ENCODE measurements around the gene MBOAT2.
"Not testable (repeated sequence)": the region's sequence is repeated elsewhere in the genome, so short reads cannot be mapped to it uniquely, and the experiment has no call there.

The MBOAT2 gene

DNA sequence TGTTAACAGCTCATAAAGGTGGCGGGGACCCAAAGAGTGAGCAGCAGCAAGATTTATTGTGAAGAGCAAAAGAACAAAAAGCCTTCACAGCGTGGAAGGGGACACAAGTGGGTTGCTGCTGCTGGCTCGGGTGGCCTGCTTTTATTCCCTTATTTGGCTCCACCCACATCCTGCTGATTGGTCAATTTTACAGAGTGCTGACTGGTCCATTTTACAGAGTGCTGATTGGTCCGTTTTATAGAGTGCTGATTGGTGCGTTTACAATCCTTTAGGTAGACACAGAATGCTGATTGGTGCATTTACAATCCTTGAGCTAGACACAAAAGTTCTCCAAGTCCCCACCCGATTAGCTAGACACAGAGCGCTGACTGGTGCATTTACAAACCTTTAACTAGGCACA lies 100.7 kb downstream of the MBOAT2 start:
- H3K27ac Mint-ChIP-seq; H3K4me3 Mint-ChIP-seq; intact Hi-C loops (cut with micrococcal nuclease); H3K4me1 Mint-ChIP-seq (ENCODE audit: low read depth); H3K27me3 Mint-ChIP-seq: not testable (repeated sequence)
- Mint-ChIP-seq H3K36me3 (ENCODE audit: low read depth) (peaks cover 43% of the 10 kb centered on the region), H3K9me3 (peaks cover 35% of the 10 kb centered on the region)

DNA sequence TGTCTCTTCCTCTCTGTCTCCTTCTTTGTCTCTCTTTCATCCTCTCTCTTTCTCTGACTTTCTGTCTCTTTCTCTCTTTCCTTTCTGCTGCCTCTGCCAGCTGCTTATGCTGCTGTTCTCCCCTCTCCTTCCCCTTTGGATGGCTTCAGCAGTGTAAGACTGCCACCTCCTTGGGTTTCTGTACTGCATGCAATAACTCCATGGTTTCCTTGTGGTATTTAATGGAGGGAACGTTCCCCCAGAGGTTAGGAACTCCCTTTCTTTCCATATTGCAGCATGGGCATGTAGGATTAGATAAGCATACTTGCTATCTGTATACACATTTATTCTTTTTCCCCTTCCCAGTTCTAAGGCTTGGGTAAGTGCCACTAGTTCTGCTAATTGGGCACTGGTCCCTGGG lies 106.3 kb downstream of the MBOAT2 start:
- Mint-ChIP-seq H3K36me3 (ENCODE audit: low read depth) (peaks cover 32% of the 10 kb centered on the region), H3K4me1 (ENCODE audit: low read depth) (peaks cover 15% of the 10 kb centered on the region)
- intact Hi-C loops (cut with micrococcal nuclease); H3K27me3 Mint-ChIP-seq; H3K27ac Mint-ChIP-seq; H3K9me3 Mint-ChIP-seq; H3K4me3 Mint-ChIP-seq: not testable (repeated sequence)

DNA sequence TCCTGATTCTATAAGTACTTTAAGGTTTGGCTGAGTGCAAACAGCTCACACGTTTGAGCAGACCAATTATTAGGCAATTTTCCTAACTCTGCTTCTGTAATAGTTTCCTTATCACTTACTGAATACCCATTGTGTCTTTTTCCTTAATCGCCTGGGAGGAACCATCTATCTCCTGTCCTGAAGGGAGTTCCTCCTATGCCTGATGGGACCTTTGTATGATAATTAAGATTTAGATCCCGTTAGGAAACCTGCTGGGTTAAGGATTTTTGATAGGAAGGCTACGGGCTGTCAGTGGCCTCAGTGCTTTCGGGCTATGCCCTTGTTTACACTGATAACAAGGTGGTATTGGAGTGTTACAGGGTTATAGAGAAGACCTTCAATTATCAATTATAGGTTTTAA lies 106.8 kb downstream of the MBOAT2 start:
- H3K27me3 Mint-ChIP-seq; H3K4me3 Mint-ChIP-seq; H3K9me3 Mint-ChIP-seq; intact Hi-C loops (cut with micrococcal nuclease); H3K27ac Mint-ChIP-seq: not testable (repeated sequence)
- Mint-ChIP-seq H3K4me1 (ENCODE audit: low read depth) (peaks cover 15% of the 10 kb centered on the region), H3K36me3 (ENCODE audit: low read depth) (peaks cover 27% of the 10 kb centered on the region)

DNA sequence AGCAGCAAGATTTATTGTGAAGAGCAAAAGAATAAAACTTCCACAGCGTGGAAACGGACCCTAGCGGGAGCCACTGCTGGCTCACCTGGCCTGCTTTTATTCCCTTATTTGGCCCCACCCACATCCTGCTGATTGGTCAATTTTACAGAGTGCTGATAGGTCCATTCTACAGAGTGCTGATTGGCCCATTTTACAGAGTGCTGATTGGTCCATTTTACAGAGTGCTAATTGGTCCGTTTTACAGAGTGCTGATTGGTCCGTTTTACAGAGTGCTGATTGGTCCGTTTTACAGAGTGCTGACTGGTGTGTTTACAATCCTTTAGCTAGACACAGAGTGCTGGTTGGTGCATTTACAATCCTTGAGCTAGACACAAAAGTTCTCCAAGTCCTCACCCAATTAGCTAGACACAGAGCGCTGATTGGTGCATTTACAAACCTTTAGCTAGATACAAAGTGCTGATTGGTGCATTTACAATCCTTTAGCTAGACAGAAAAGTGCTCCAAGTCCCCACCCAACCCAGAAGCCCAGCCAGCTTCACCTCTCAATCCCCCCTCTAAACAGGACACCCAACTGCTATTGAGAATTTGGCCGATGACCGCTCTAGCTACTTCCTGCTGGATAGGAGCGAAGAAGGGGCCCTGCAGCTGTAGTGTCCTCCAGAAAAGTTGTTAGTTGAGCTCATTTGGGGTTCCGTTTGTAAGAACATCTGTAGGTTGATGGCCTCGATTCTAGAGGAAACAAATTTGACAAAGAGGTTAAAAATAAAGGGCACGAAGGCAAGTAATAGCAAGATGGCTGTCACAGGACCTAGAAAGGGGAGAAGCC lies 108.2 kb downstream of the MBOAT2 start:
- Mint-ChIP-seq H3K36me3 (ENCODE audit: low read depth) (peaks cover 24% of the 10 kb centered on the region), H3K4me1 (ENCODE audit: low read depth) (peaks cover 15% of the 10 kb centered on the region)
- intact Hi-C loops (cut with micrococcal nuclease); H3K4me3 Mint-ChIP-seq; H3K27me3 Mint-ChIP-seq; H3K27ac Mint-ChIP-seq; H3K9me3 Mint-ChIP-seq: not testable (repeated sequence)

DNA sequence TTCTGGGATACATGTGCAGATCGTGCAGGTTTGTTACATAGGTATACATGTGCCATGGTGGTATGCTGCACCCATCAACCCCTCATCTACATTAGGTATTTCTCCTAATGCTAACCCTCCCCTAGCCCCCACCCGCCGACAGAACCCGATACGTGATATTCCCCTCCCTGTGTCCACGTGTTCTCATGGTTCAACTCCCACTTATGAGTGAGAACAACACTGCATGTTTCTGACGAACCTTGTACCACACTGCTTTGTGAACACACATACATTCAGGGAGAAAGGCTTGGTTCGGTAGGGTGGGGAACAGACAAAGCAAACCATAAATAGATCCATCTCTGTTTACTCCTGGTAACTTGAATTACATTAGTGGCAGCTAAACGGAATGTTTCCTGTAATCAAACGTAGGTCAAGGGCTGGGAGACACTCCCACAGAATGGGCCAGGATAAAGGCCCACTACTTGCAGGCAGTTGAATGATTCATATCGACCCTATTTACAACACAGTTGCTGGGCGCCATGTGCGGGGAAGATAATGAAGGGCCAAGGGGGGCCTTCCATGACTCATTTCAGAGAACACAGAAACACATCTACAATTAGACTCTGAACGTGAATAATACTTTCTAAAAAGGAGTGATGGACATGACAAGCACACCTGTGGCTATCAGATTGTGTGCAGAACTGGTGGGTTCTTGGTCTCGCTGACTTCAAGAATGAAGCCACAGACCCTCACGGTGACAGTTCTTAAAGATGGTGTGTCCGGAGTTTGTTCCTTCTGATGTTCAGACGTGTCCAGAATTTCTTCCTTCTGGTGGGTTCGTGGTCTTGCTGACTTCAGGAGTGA lies 109.3 kb downstream of the MBOAT2 start:
- Mint-ChIP-seq H3K4me3 (no peak overlapping the region), H3K27ac (no peak overlapping the region), H3K36me3 (ENCODE audit: low read depth) (peaks cover 24% of the 10 kb centered on the region), H3K9me3 (peaks cover 8% of the 10 kb centered on the region), H3K27me3 (no peaks in the 10 kb centered on the region), H3K4me1 (ENCODE audit: low read depth) (peaks cover 15% of the 10 kb centered on the region)
- intact Hi-C loops (cut with micrococcal nuclease), result no loop called here

DNA sequence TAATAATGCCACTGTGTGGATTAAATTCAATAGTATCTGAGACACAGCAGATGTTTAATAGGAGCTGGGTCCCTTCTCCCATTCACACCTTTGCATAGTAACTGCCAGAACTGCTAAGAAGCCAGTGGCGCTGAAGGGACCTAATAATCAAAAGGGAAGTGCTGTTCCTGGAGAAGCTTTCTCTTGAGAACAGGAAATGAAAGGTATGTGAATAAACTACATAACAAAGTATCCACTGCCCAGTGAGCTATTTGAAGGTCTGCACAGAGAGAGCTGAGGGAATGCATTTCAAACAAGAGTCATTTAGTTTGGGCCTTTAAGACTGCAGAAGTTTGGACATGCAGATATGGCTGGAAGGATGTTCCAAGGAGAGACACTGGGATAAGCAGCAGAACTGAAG lies 110.0 kb downstream of the MBOAT2 start:
- Mint-ChIP-seq H3K9me3 (peaks cover 8% of the 10 kb centered on the region), H3K27me3 (no peaks in the 10 kb centered on the region), H3K27ac (no peak overlapping the region), H3K4me1 (ENCODE audit: low read depth) (peaks cover 15% of the 10 kb centered on the region), H3K4me3 (no peak overlapping the region), H3K36me3 (ENCODE audit: low read depth) (peaks cover 24% of the 10 kb centered on the region)
- intact Hi-C loops (cut with micrococcal nuclease), result no loop called here

DNA sequence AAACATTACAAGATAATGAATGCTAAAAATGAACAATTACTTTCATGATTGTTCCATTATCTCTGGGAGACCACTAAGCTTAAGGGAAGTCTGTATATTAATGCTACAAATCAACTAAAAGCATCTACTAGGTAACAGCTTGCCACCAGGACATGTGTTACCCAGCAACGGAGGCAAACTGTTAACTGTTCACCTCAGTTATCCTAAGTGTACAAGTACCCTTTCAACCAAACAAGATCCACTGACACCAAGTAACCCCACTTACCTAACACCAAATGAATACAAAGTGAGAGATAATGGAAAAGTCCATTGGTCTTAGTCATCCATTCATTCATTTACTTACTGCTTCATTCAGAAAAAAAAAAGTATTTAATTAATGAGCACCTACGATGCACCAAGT lies 111.4 kb downstream of the MBOAT2 start:
- no peak overlapping the region for H3K27ac Mint-ChIP-seq
- peaks cover 24% of the 10 kb centered on the region for H3K36me3 Mint-ChIP-seq (ENCODE audit: low read depth)
- no peaks in the 10 kb centered on the region for H3K27me3 Mint-ChIP-seq
- intact Hi-C loops (cut with micrococcal nuclease), result no loop called here
- H3K4me1 Mint-ChIP-seq (ENCODE audit: low read depth), result peaks cover 12% of the 10 kb centered on the region
- H3K9me3 Mint-ChIP-seq, result peaks cover 8% of the 10 kb centered on the region
- H3K4me3 Mint-ChIP-seq, result no peak overlapping the region

DNA sequence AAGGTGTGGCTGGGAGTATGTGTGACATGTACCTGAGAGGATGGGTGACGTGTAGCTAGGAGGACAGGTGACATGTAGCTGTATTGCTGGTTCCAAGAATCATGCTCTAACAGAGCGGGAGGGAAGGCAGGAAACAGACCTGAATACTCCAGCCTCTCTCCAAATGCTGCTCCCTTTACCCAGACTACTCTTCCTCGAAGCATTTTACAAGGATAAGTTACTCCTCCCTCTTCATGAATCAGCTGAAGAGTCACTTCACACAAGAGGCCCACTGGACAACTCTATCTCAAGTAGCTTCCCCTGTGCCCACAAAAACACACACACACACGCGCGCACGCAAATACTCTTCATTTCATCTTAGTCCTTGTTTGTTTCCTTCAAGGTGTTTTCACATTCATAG lies 113.5 kb downstream of the MBOAT2 start:
- Mint-ChIP-seq H3K9me3 (no peaks in the 10 kb centered on the region), H3K27ac (no peak overlapping the region), H3K4me3 (no peak overlapping the region), H3K36me3 (ENCODE audit: low read depth) (peaks cover 14% of the 10 kb centered on the region), H3K27me3 (no peaks in the 10 kb centered on the region), H3K4me1 (ENCODE audit: low read depth) (peaks cover 8% of the 10 kb centered on the region)
- intact Hi-C loops (cut with micrococcal nuclease), result no loop called here

DNA sequence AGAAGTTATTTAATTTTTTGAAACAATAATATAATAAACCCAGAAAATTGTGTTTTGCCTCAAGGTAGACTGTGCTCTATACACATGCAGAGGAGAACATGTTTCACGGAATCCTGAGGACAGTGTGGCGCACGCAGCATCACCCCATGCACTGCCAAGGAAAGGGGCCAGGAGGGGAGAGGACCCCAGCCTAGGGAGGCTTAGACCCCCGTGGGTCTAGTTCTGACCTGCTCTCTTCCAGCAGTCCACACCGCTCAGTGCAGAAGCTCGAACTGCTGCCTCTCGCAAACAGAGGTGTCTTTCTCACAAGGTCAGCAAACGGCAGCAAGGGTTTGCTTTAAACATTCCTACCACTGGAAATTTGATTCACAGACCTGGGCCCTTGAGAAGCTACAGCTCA lies 114.5 kb downstream of the MBOAT2 start:
- intact Hi-C loops (cut with micrococcal nuclease), result no loop called here
- no peaks in the 10 kb centered on the region for H3K27me3 Mint-ChIP-seq
- peaks cover 8% of the 10 kb centered on the region for H3K4me1 Mint-ChIP-seq (ENCODE audit: low read depth)
- H3K36me3 Mint-ChIP-seq (ENCODE audit: low read depth), result peaks cover 6% of the 10 kb centered on the region
- no peaks in the 10 kb centered on the region for H3K9me3 Mint-ChIP-seq
- no peak overlapping the region for H3K27ac Mint-ChIP-seq
- no peak overlapping the region for H3K4me3 Mint-ChIP-seq

DNA sequence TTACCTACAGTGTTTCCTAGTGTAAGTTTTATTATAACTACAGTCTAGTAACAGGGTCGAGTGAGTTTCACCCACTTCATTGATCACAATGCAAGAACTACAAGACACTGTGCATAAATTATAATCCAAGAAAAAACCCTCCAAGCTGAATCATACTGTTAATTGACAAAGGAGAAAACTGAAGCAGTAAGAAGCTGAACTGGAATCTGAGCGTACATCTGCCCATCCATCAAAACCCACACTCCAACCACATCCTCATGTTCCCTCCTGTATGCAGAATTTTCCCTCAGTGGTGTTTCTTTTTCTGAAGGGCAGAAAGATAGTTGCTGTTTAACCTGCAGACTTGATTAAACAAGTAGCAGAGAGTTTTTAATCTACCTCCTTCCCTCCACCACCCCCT lies 116.6 kb downstream of the MBOAT2 start:
- Mint-ChIP-seq H3K4me1 (ENCODE audit: low read depth) (no peaks in the 10 kb centered on the region), H3K36me3 (ENCODE audit: low read depth) (no peaks in the 10 kb centered on the region)

DNA sequence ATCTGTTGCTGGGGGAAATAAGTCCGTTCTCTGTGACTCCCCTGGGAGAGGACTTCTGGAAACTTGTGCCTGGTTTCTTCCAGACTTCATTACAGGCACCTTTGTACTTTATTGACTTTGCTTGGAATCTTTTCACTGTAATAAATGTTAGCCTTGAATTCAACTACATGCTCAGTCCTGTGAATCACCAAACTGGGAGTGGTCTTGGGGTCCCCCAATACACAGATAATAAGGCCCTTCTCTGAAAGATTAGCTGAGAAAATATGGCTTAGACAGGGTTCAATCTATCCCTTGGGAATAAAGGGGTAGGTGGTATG lies 117.3 kb downstream of the MBOAT2 start:
- no peaks in the 10 kb centered on the region for H3K4me1 Mint-ChIP-seq (ENCODE audit: low read depth)
- peaks cover 4% of the 10 kb centered on the region for H3K36me3 Mint-ChIP-seq (ENCODE audit: low read depth)
- H3K4me3 Mint-ChIP-seq, result no peak overlapping the region
- no peaks in the 10 kb centered on the region for H3K9me3 Mint-ChIP-seq
- intact Hi-C loops (cut with micrococcal nuclease), result no loop called here
- H3K27ac Mint-ChIP-seq, result no peak overlapping the region
- no peaks in the 10 kb centered on the region for H3K27me3 Mint-ChIP-seq

More for the DNA sequence above, 116.6 kb downstream of the MBOAT2 start:
- no peaks in the 10 kb centered on the region for H3K9me3 Mint-ChIP-seq
- intact Hi-C loops (cut with micrococcal nuclease), result no loop called here
- no peaks in the 10 kb centered on the region for H3K27me3 Mint-ChIP-seq
- H3K4me3 Mint-ChIP-seq, result no peak overlapping the region
- H3K27ac Mint-ChIP-seq, result no peak overlapping the region

DNA sequence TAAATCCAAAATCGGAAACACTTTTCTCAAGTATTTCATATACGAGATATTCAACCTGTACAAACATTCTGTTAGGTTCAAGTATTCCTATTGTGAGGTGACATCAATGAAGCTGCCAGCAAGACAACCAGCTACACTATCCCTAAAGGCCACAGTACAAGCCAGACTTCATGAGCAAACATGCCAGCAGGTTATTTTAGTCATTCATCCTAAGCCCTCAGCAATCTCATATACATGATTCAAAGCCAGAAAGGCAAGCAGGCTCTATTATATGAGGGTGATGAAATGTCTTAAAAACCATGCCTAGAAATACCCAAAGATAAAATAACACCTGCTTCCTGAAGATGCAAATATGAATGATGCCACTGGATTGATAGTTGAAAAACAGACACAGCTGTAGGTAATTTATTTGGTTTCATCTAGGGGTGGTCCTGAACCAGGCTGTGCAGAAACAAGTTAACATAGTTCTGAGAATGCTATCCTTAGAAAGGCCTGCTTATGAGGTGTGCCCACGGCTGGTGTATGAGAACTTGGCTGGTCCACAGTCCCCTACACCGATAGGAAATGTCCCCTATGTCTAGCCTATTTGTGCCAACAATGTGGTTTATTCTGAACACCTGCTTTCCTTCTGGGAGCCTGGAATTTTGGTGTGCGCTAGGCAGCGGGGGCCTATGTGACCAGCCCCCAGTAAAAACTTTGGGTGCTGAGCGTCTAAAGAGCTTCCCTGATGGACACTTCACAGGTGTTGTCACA lies 117.9 kb downstream of the MBOAT2 start:
- no peak overlapping the region for H3K4me3 Mint-ChIP-seq
- intact Hi-C loops (cut with micrococcal nuclease), result no loop called here
- no peak overlapping the region for H3K27ac Mint-ChIP-seq
- H3K36me3 Mint-ChIP-seq (ENCODE audit: low read depth), result peaks cover 10% of the 10 kb centered on the region
- H3K4me1 Mint-ChIP-seq (ENCODE audit: low read depth), result no peaks in the 10 kb centered on the region
- no peaks in the 10 kb centered on the region for H3K27me3 Mint-ChIP-seq
- no peaks in the 10 kb centered on the region for H3K9me3 Mint-ChIP-seq

DNA sequence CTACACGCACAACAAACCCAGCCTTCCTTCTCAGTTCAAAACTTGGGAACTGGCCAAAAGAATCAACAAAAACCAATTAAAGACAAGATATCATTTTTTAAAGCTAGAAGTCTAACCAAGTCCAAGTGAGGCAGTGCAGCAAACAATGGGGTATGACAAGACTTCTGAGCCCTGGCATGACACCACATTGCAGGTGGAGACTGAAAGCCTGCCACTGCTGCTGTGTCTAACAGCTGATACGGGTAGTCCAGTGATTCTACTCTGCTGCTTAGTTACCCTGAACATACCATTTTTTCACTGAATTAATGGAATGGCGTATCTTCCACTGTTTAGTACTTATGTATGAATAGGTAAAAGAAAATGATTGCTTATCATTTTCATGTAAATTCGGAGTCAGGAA lies 118.7 kb downstream of the MBOAT2 start:
- no peak overlapping the region for H3K27ac Mint-ChIP-seq
- no peaks in the 10 kb centered on the region for H3K9me3 Mint-ChIP-seq
- no peaks in the 10 kb centered on the region for H3K4me1 Mint-ChIP-seq (ENCODE audit: low read depth)
- H3K27me3 Mint-ChIP-seq, result no peaks in the 10 kb centered on the region
- intact Hi-C loops (cut with micrococcal nuclease), result no loop called here
- no peak overlapping the region for H3K4me3 Mint-ChIP-seq
- peaks cover 18% of the 10 kb centered on the region for H3K36me3 Mint-ChIP-seq (ENCODE audit: low read depth)

DNA sequence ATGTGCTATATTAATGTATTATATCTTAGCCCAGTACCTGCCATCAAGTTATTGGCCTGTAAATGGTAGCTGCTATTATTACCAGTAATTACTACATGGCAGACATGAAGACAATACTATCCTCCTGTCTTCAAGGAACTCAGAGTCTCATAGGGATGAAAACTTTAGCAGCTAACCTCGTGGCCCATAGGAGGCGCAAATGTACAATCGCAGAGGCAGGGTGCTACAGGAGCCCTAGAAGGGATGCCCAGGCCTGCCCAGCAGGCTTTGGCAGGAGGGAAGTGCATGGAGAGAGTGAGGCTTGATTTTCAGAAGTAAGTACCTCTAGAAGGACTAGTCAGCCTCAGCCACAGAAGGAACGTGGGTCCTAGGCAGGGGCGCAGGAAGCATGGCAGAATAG lies 121.4 kb downstream of the MBOAT2 start:
- H3K4me1 Mint-ChIP-seq (ENCODE audit: low read depth), result no peaks in the 10 kb centered on the region
- H3K9me3 Mint-ChIP-seq, result no peaks in the 10 kb centered on the region
- H3K27me3 Mint-ChIP-seq, result no peaks in the 10 kb centered on the region
- intact Hi-C loops (cut with micrococcal nuclease), result no loop called here
- no peak overlapping the region for H3K4me3 Mint-ChIP-seq
- H3K36me3 Mint-ChIP-seq (ENCODE audit: low read depth), result peaks cover 30% of the 10 kb centered on the region
- H3K27ac Mint-ChIP-seq, result no peak overlapping the region

Measured in dendritic cell treated with granulocyte-macrophage colony-stimulating factor and Interleukin-4, amounts not matched to agents 40 ng/mL and 50 ng/mL, for 4 days (primary cell).